Natural killer cell (primary cell): ENCODE results near the gene TTC32. TPM values are rescaled to one million over a fixed set of nuclear protein-coding genes. Genes with fewer than 3 reads are reported as not detected.

Experiments used
- ATAC-seq, 3 donors: fragments of 150-1000 bp in 2 of 3; fragments of 200-7000 bp in 1 of 3; cut with Tn5 transposase; 1 replicate in 1 of 3; 2 replicates in 2 of 3; pipeline ENCODE4 v1.10.0; 2021; ENCODE audit warnings: mild to moderate bottlenecking in 2 of 3, moderate library complexity in 2 of 3
- DNase-seq, 2 donors: peaks; one replicate each; pipeline versions ENCODE4 v3.0.0 to v3.0.0-alpha.2; 2013 to 2021; ENCODE audit warnings: mixed read lengths in 1 of 2
- H3K27ac ChIP-seq: one replicate; pipeline ENCODE4 v1.5.1; 2013; ENCODE audit warnings: mild to moderate bottlenecking, low read length
- H3K27me3 ChIP-seq: one replicate; pipeline ENCODE4 v1.6.1; 2013; ENCODE audit warnings: low read length; ENCODE audit not compliant: control insufficient read depth, insufficient read depth
- H3K36me3 ChIP-seq: one replicate; pipeline ENCODE4 v1.6.1; 2013; ENCODE audit warnings: low read length; ENCODE audit not compliant: control insufficient read depth, insufficient read depth
- H3K4me1 ChIP-seq: one replicate; pipeline ENCODE4 v1.6.1; 2013; ENCODE audit warnings: low read length; ENCODE audit not compliant: control insufficient read depth, insufficient read depth
- H3K4me3 ChIP-seq: one replicate; pipeline ENCODE4 v1.5.1; 2013; ENCODE audit warnings: low read length
- H3K9me3 ChIP-seq: one replicate; pipeline ENCODE4 v1.6.1; 2013; ENCODE audit warnings: low read length; ENCODE audit not compliant: control insufficient read depth, insufficient read depth
- H3K27ac Mint-ChIP-seq, 2 donors: one replicate each; pipeline ENCODE4 v1.8.0; 2022; ENCODE audit warnings: mild to moderate bottlenecking in 2 of 2, mixed read lengths in 2 of 2, moderate library complexity in 1 of 2
- H3K27me3 Mint-ChIP-seq, 2 donors: one replicate each; pipeline ENCODE4 v1.8.0; 2022; ENCODE audit warnings: low read depth in 2 of 2, mixed read lengths in 2 of 2
- H3K36me3 Mint-ChIP-seq: one replicate; pipeline ENCODE4 v1.8.0; 2022; ENCODE audit warnings: mixed read lengths
- H3K4me1 Mint-ChIP-seq, 2 donors: one replicate each; pipeline ENCODE4 v1.8.0; 2022; ENCODE audit warnings: mixed read lengths in 2 of 2
- H3K4me3 Mint-ChIP-seq: one replicate; pipeline ENCODE4 v1.8.0; 2022; ENCODE audit warnings: mild to moderate bottlenecking, moderate library complexity, mixed read lengths
- H3K9me3 Mint-ChIP-seq, 2 donors: one replicate each; pipeline ENCODE4 v1.8.0; 2022; ENCODE audit warnings: mixed read lengths in 2 of 2
- CTCF ChIP-seq: fragments of 200-600 bp; IDR thresholded peaks from one replicate; pipeline ENCODE4 v1.8.0; 2022; ENCODE audit warnings: antibody characterized with exemption
- WGBS: methylation state at CpG from one replicate; pipeline ENCODE4 v1.1.7; 2013; ENCODE audit warnings: missing lambda C conversion rate; ENCODE audit not compliant: insufficient coverage; 5-methylcytosine and 5-hydroxymethylcytosine counted together
- intact Hi-C: fragments of 100-400 bp; cut with micrococcal nuclease; formaldehyde crosslinking; loops from one replicate; pipeline ENCODE4 v1.14.2; 2022
- total RNA-seq, 4 donors: library from RNA; stranded (reverse); fragments of 120-200 nt in 1 of 4; gene quantifications; one replicate each; pipeline versions ENCODE4 v1.2.3 to v1.2.4, GENCODE V29; 2013 to 2022

Gene TTC32
- total RNA-seq, 3 donors from 2014 or later (not counting 1 experiment from before 2014, with no cell fraction given): 30.4 to 45.3 (median 37.2) TPM

DNA sequence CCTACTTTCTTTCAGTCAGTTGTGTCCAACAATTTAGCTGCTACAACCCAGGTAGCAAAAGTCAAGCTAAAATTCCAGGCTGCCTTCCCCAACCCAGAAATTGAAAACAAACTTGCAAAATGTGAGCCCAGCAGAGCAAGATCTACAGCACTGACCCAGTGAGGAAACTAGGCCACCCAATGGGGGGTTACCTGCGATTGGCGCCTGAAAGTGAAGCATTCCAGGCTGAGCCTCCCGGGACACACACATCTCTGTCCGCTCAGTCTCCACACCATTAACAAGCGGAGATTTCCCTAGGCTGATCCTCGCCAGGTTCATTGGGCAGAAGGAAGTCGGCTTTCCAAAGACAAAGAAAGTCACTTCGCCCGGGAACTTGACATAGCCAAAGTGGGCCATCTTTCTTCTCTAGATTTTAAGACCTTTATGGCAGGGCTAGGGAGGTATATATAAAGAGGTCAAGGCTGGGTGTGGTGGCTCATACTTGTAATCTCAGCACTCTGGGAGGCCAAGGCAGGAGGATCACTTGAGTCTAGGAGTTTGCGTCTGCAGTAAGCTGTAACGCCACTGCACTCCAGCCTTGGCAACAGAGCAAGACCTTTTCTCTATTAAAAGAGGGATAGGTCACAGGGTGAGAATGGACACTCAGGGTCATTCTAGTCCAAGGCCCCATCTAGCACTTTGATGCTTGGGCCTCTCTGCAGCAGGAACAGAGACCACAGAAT lies 53.6 kb downstream of the TTC32 start:
- H3K9me3 Mint-ChIP-seq: no peaks in the 10 kb centered on the region
- 94% methylated on average over 11 of the region's 11 CpGs for WGBS
- ATAC-seq (no peak), DNase-seq (no peak)
- Histone ChIP-seq H3K27ac (no peak overlapping the region), H3K4me1 (no peaks in the 10 kb centered on the region), H3K4me3 (no peak overlapping the region), H3K36me3 (no peaks in the 10 kb centered on the region), H3K9me3 (no peaks in the 10 kb centered on the region), H3K27me3 (no peaks in the 10 kb centered on the region)
- H3K36me3 Mint-ChIP-seq: no peaks in the 10 kb centered on the region
- H3K27ac Mint-ChIP-seq: no peak overlapping the region
- H3K27me3 Mint-ChIP-seq: peaks cover 7 to 33% of the 10 kb centered on the region in 2 donors
- no peaks in the 10 kb centered on the region for H3K4me1 Mint-ChIP-seq
- intact Hi-C loops: no loop called here
- no peak overlapping the region for H3K4me3 Mint-ChIP-seq
- no peak for TF ChIP-seq CTCF

DNA sequence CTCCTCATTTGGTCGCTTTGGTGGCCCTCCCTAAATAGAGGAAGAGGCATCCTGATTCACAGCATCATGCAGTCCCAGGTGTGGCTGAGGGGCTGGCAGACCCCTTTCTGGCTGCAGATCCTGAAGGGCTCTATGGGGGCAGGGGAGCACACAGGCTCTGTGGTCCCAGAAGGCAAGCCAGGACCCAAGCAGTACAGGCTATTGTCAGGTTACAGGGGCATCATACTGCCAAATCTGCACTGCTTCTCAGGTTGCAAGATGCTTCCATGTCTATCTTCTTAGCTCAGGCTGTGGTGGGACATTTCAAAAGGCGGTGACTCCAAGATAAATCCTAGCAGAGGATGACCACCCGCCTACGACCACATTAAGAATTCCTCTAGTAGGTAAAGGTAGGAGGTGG lies 54.3 kb downstream of the TTC32 start:
- Mint-ChIP-seq H3K4me3 (no peak overlapping the region), H3K27me3 (peaks cover 7 to 33% of the 10 kb centered on the region in 2 donors), H3K36me3 (no peaks in the 10 kb centered on the region), H3K27ac (no peak overlapping the region), H3K9me3 (no peaks in the 10 kb centered on the region), H3K4me1 (no peaks in the 10 kb centered on the region)
- H3K27me3 ChIP-seq: no peaks in the 10 kb centered on the region
- no peak overlapping the region for H3K27ac ChIP-seq
- no peaks in the 10 kb centered on the region for H3K4me1 ChIP-seq
- H3K4me3 ChIP-seq: no peak overlapping the region
- H3K9me3 ChIP-seq: no peaks in the 10 kb centered on the region
- intact Hi-C loops: no loop called here
- ATAC-seq (no peak), DNase-seq (no peak)
- no peaks in the 10 kb centered on the region for H3K36me3 ChIP-seq
- no peak for TF ChIP-seq CTCF
- 97% methylated on average over 4 of the region's 4 CpGs for WGBS

Other genes with a start within 250 kb of the TTC32 start
- 1 to 10 TPM; 5.8 to 8.3 (median 7.7) TPM for gene WDR35, start 88.1 kb upstream of the TTC32 start, total RNA-seq
- gene MATN3, start 110.7 kb upstream of the TTC32 start, total RNA-seq: not detected
- 10 to 100 TPM; 60.6 to 98.4 (median 75.0) TPM for gene LAPTM4A, start 149.6 kb upstream of the TTC32 start, total RNA-seq